Activated CD8-positive, alpha-beta T cell treated with anti-CD3 and anti-CD28 coated beads for 36 hours (primary cell): Measurements from ENCODE around the gene PTPRN2. TPM values are rescaled to one million over a fixed set of nuclear protein-coding genes. Genes with fewer than 3 reads are reported as not detected.

Experiments
- ATAC-seq: fragments of 200-7000 bp; cut with Tn5 transposase; one replicate; pipeline ENCODE4 v1.10.0; 2021; ENCODE audit warnings: mild to moderate bottlenecking, moderate library complexity
- CTCF ChIA-PET: fragments of 350-600 bp; sonication (Branson Sonifier 250); formaldehyde crosslinking; loops from one replicate; lab custom pipeline; 2021; ENCODE audit warnings: antibody characterized with exemption; lab: Charles Lee
- POLR2A ChIA-PET: fragments of 350-600 bp; sonication (Branson Sonifier 250); formaldehyde crosslinking; loops from one replicate; lab custom pipeline; 2021; ENCODE audit warnings: antibody characterized with exemption; lab: Charles Lee
- DNase-seq: peaks from one replicate; pipeline ENCODE4 v3.0.0-alpha.2; 2020
- H3K27ac Mint-ChIP-seq: one replicate; pipeline ENCODE4 v1.8.0; 2021; ENCODE audit warnings: mild to moderate bottlenecking, mixed read lengths
- H3K27me3 Mint-ChIP-seq: one replicate; pipeline ENCODE4 v1.8.0; 2021; ENCODE audit warnings: mixed read lengths
- H3K36me3 Mint-ChIP-seq: one replicate; pipeline ENCODE4 v1.8.0; 2021; ENCODE audit warnings: low read depth, mixed read lengths
- H3K4me1 Mint-ChIP-seq: one replicate; pipeline ENCODE4 v1.8.0; 2021; ENCODE audit warnings: low read depth, mixed read lengths
- H3K4me3 Mint-ChIP-seq: one replicate; pipeline ENCODE4 v1.8.0; 2021; ENCODE audit warnings: mild to moderate bottlenecking, moderate library complexity, mixed read lengths
- H3K9me3 Mint-ChIP-seq: one replicate; pipeline ENCODE4 v1.8.0; 2021; ENCODE audit warnings: mixed read lengths
- CTCF ChIP-seq: fragments of 200-600 bp; IDR thresholded peaks from one replicate; pipeline ENCODE4 v1.8.0; 2022; ENCODE audit warnings: antibody characterized with exemption, mild to moderate bottlenecking
- intact Hi-C: fragments of 100-400 bp; cut with micrococcal nuclease; formaldehyde crosslinking; loops from one replicate; pipeline ENCODE4 v1.10.0; 2022
- total RNA-seq, 2 experiments: library from RNA; stranded (reverse); gene quantifications; one replicate each; pipeline ENCODE4 v1.2.3, GENCODE V29; 2021

The PTPRN2 gene
- total RNA-seq, 2 experiments from 2014 or later: 0.49 to 0.65 TPM

GRCh38 chr7:157803906-157804305 lies 783.7 kb downstream of the PTPRN2 start:
- Mint-ChIP-seq H3K27ac (no peak overlapping the region), H3K27me3 (no peaks in the 10 kb centered on the region), H3K4me3 (no peak overlapping the region), H3K36me3 (no peaks in the 10 kb centered on the region), H3K4me1 (no peaks in the 10 kb centered on the region), H3K9me3 (no peaks in the 10 kb centered on the region)
- TF ChIP-seq CTCF: no peak
- POLR2A ChIA-PET: no interaction called here
- CTCF ChIA-PET: interaction anchor here (0.9 kb wide), 1 partner anchor 37 kb away, joined by 3 read pairs; no protein-coding TSS in a partner anchor
- intact Hi-C loops: no loop called here
- ATAC-seq (no peak), DNase-seq (no peak)

GRCh38 chr7:157801971-157802675 lies 785.5 kb downstream of the PTPRN2 start:
- ChIA-PET POLR2A (interaction anchor here (0.6 kb wide), 1 partner anchor 106 kb away, joined by 3 read pairs; no protein-coding TSS in a partner anchor), CTCF (no interaction called here)
- intact Hi-C loops: no loop called here
- H3K27ac Mint-ChIP-seq: no peak overlapping the region
- H3K36me3 Mint-ChIP-seq: no peaks in the 10 kb centered on the region
- no peaks in the 10 kb centered on the region for H3K4me1 Mint-ChIP-seq
- no peak for TF ChIP-seq CTCF
- DNase-seq: no peak
- H3K4me3 Mint-ChIP-seq: no peak overlapping the region
- no peaks in the 10 kb centered on the region for H3K9me3 Mint-ChIP-seq
- no peaks in the 10 kb centered on the region for H3K27me3 Mint-ChIP-seq
- ATAC-seq: no peak

- Mint-ChIP-seq H3K27ac (no peak overlapping the region), H3K9me3 (no peaks in the 10 kb centered on the region), H3K27me3 (no peaks in the 10 kb centered on the region), H3K36me3 (no peaks in the 10 kb centered on the region), H3K4me3 (no peak overlapping the region), H3K4me1 (no peaks in the 10 kb centered on the region)
- ChIA-PET CTCF (no interaction called here), POLR2A (no interaction called here)
- no peak for TF ChIP-seq CTCF
- intact Hi-C loops: no loop called here
- DNase-seq (no peak), ATAC-seq (no peak)
Measured at GRCh38 chr7:157801113-157801512, 786.5 kb downstream of the PTPRN2 start.

GRCh38 chr7:157800281-157800680 lies 787.3 kb downstream of the PTPRN2 start:
- Mint-ChIP-seq H3K9me3 (no peaks in the 10 kb centered on the region), H3K4me3 (no peak overlapping the region), H3K27ac (no peak overlapping the region), H3K4me1 (no peaks in the 10 kb centered on the region), H3K36me3 (no peaks in the 10 kb centered on the region), H3K27me3 (no peaks in the 10 kb centered on the region)
- TF ChIP-seq CTCF: no peak
- ChIA-PET POLR2A (no interaction called here), CTCF (no interaction called here)
- intact Hi-C loops: no loop called here
- ATAC-seq: no peak
- DNase-seq: no peak

- CTCF ChIA-PET: no interaction called here
- H3K9me3 Mint-ChIP-seq: no peaks in the 10 kb centered on the region
- H3K4me3 Mint-ChIP-seq: no peak overlapping the region
- intact Hi-C loops: no loop called here
- H3K27ac Mint-ChIP-seq: no peak overlapping the region
- H3K36me3 Mint-ChIP-seq: no peaks in the 10 kb centered on the region
- H3K27me3 Mint-ChIP-seq: peaks cover under 1% of the 10 kb centered on the region
- no peak for DNase-seq
- H3K4me1 Mint-ChIP-seq: no peaks in the 10 kb centered on the region
- no peak for TF ChIP-seq CTCF
- POLR2A ChIA-PET: no interaction called here
- no peak for ATAC-seq
Measured at GRCh38 chr7:157799076-157799685, 788.4 kb downstream of the PTPRN2 start.
